ENCODE data around the gene IQCH. TPM values are rescaled to one million over a fixed set of nuclear protein-coding genes. Genes with fewer than 3 reads are reported as not detected.

IQCH gene
- total RNA-seq, 4 donors from 2014 or later = 9.6 to 13.7 (median 11.8) TPM

- DNase-seq = no peak
- 83 to 90% methylated on average over 5 of the region's 5 CpGs for WGBS, 2 donors
- no peak overlapping the region for H3K4me3 ChIP-seq (replicated peaks in 1 of 3)
- H3K9me3 ChIP-seq = no peaks in the 10 kb centered on the region
- H3K36me3 ChIP-seq = no peaks in the 10 kb centered on the region
- intact Hi-C loops (cut with DNase I) = no loop called here
- no peaks in the 10 kb centered on the region for H3K27me3 ChIP-seq
- H3K27ac ChIP-seq = no peak overlapping the region
- TF ChIP-seq POLR2A (IDR thresholded peaks at IDR 0.05) (no peak), CTCF (IDR thresholded peaks at IDR 0.05) (no peak)
- peaks cover 0 to 17% of the 10 kb centered on the region in 2 donors for H3K4me1 ChIP-seq
These were observed 146.8 kb downstream of the IQCH start for GRCh38 chr15:67401336-67401735.

GRCh38 chr15:67403428-67404154 is 149.0 kb downstream of the IQCH start:
- Histone ChIP-seq H3K9me3 (no peaks in the 10 kb centered on the region), H3K27ac (peak overlapping the region in 1 of 3 donors; percentile 24), H3K27me3 (no peaks in the 10 kb centered on the region), H3K4me1 (peaks cover 0 to 17% of the 10 kb centered on the region in 2 donors), H3K4me3 (replicated peaks in 1 of 3) (no peak overlapping the region), H3K36me3 (no peaks in the 10 kb centered on the region)
- no peak for DNase-seq
- intact Hi-C loops (cut with DNase I) = no loop called here
- TF ChIP-seq POLR2A (IDR thresholded peaks at IDR 0.05) (no peak), CTCF (IDR thresholded peaks at IDR 0.05) (no peak)
- 41 to 45% methylated on average over 4 of the region's 4 CpGs for WGBS, 2 donors

GRCh38 chr15:67405208-67406191 is 150.9 kb downstream of the IQCH start:
- intact Hi-C loops (cut with DNase I) = no loop called here
- no peaks in the 10 kb centered on the region for H3K36me3 ChIP-seq
- no peak overlapping the region for H3K4me3 ChIP-seq (replicated peaks in 1 of 3)
- H3K4me1 ChIP-seq = peaks cover 0 to 11% of the 10 kb centered on the region in 2 donors
- H3K27ac ChIP-seq = no peak overlapping the region
- H3K9me3 ChIP-seq = no peaks in the 10 kb centered on the region
- DNase-seq = no peak
- H3K27me3 ChIP-seq = no peaks in the 10 kb centered on the region
- no peak for TF ChIP-seq CTCF (IDR thresholded peaks at IDR 0.05)
- no peak for TF ChIP-seq POLR2A (IDR thresholded peaks at IDR 0.05)
- WGBS, 2 donors = 83 to 88% methylated on average over 4 of the region's 4 CpGs

- intact Hi-C loops (cut with DNase I) = no loop called here
- Histone ChIP-seq H3K27me3 (no peaks in the 10 kb centered on the region), H3K4me1 (peaks cover 0 to 11% of the 10 kb centered on the region in 2 donors), H3K27ac (no peak overlapping the region), H3K36me3 (no peaks in the 10 kb centered on the region), H3K9me3 (no peaks in the 10 kb centered on the region), H3K4me3 (replicated peaks in 1 of 3) (no peak overlapping the region)
- TF ChIP-seq CTCF (IDR thresholded peaks at IDR 0.05) = no peak
- TF ChIP-seq POLR2A (IDR thresholded peaks at IDR 0.05) = no peak
- 85 to 94% methylated on average over 1 of the region's 1 CpG for WGBS, 2 donors
- no peak for DNase-seq
These were observed 151.8 kb downstream of the IQCH start for GRCh38 chr15:67406257-67406861.

All from thyroid gland (tissue), 4 donors.